ENCODE results near the gene ABHD5.

GRCh38 chr3:43689166-43689565 lies 1.6 kb upstream of the ABHD5 start:
- no peak for TF ChIP-seq YY1 (IDR thresholded peaks at IDR 0.05; ENCODE audit: low read depth, low read length)
- no peak for TF ChIP-seq CEBPB (IDR thresholded peaks at IDR 0.05; ENCODE audit: borderline replicate concordance in 1 of 2, low read depth in 2 of 2, low read length in 2 of 2)
- no peak for TF ChIP-seq CUX1 (IDR thresholded peaks at IDR 0.05; ENCODE audit: insufficient replicate concordance, low read depth, low read length)
- no peak for TF ChIP-seq CTCF (IDR thresholded peaks at IDR 0.05 in 2 of 3, conservative IDR thresholded peaks at IDR 0.05 in 1 of 3; ENCODE audit: control insufficient read depth in 2 of 3, extremely low read depth in 1 of 3, insufficient read depth in 1 of 3, low read depth in 3 of 3, low read length in 3 of 3)
- TF ChIP-seq PRDM15 (CRISPR knock-in tag; IDR thresholded peaks at IDR 0.05): no peak
- no peak for TF ChIP-seq SPI1 (IDR thresholded peaks at IDR 0.05; ENCODE audit: borderline replicate concordance, insufficient read depth, low read depth, low read length)
- TF ChIP-seq ZNF217 (IDR thresholded peaks at IDR 0.05): no peak
- no peak for TF ChIP-seq CREB1 (IDR thresholded peaks at IDR 0.05; ENCODE audit: low read depth)
- TF ChIP-seq, protein P1, sequence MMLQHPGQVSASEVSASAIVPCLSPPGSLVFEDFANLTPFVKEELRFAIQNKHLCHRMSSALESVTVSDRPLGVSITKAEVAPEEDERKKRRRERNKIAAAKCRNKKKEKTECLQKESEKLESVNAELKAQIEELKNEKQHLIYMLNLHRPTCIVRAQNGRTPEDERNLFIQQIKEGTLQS (IDR thresholded peaks at IDR 0.05; ENCODE audit: borderline replicate concordance, extremely low read depth, low read depth, low read length): no peak

Data from GM12878 (cell line).